Suprapubic skin (tissue), 4 donors: ENCODE measurements around the gene ZMYND11.

ENCODE experiments used
- CTCF ChIP-seq, 2 donors: fragments of 200-600 bp in 1 of 2; fragments of 450-650 bp in 1 of 2; sonication (generic) in 1 of 2; IDR thresholded peaks; one replicate each; pipeline ENCODE4 v1.5.1; 2016 to 2019; ENCODE audit warnings: antibody characterized with exemption in 2 of 2, mild to moderate bottlenecking in 1 of 2, moderate library complexity in 1 of 2
- EP300 ChIP-seq: sonication (generic); formaldehyde crosslinking; IDR thresholded peaks from one replicate; pipeline ENCODE4 v1.6.1; 2017; ENCODE audit warnings: antibody characterized with exemption
- POLR2A ChIP-seq, 2 donors: fragments of 450-650 bp; IDR thresholded peaks; one replicate each; pipeline ENCODE4 v1.6.1; 2017; ENCODE audit warnings: antibody characterized with exemption in 2 of 2, mild to moderate bottlenecking in 2 of 2, moderate library complexity in 2 of 2
- POLR2AphosphoS5 ChIP-seq, 3 donors: sonication (generic); formaldehyde crosslinking; IDR thresholded peaks; one replicate each; pipeline ENCODE4 v1.6.1; 2017; ENCODE audit warnings: antibody characterized with exemption in 3 of 3

GRCh38 chr10:232061-232460 is 96.8 kb downstream of the ZMYND11 start:
- TF ChIP-seq CTCF (IDR thresholded peaks at IDR 0.05): no peak
- TF ChIP-seq POLR2AphosphoS5 (IDR thresholded peaks at IDR 0.05): no peak
- no peak for TF ChIP-seq POLR2A (IDR thresholded peaks at IDR 0.05)
- no peak for TF ChIP-seq EP300
